ENCODE data around the gene NPAS2. TPM values are rescaled to one million over a fixed set of nuclear protein-coding genes. Genes with fewer than 3 reads are reported as not detected.

The NPAS2 gene
- polyA plus RNA-seq, 3 donors from 2014 or later: not detected

DNA sequence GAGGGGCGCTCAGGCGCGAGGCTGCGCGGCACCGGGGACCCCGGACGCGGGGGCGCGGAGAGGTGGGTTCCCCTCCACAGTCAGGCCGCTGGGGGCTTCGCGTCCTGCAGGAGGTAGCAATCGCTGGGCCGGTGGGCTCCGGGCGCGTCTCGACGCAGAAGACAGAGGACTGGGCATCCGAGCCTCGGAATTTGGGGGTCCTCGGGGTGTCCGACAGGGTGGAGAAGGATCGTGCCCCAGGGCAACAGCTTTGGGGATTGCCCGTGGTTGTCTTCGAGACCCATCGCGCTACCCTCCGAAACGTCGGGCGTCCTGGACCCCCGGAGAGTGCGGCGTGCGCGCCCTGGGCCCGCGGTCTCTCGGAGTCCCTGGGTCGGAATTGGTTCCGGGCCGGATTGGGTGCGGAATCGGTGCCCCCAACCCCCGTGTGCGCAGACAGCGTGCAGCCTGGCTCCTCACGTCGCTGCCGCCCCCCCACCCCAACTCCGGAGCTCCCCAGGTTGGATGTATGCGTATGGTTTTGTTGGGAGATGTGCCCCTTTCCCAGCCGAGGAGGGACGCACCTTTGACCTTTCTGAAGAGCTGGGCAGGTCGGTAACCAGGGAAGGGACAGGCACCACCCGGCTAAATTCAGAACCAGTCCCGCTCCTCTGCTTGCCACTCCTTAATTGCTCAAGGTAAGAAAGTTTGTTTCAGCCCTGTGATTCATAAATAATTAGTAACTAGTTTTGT lies 750 bp downstream of the NPAS2 start:
- H3K27me3 Mint-ChIP-seq (ENCODE audit: low read depth in 3 of 3): peaks cover 5 to 11% (median 8%) of the 10 kb centered on the region in 3 donors
- no peaks in the 10 kb centered on the region for H3K4me1 Mint-ChIP-seq
- H3K27ac Mint-ChIP-seq: no peak overlapping the region
- no peaks in the 10 kb centered on the region for H3K36me3 Mint-ChIP-seq
- H3K9me3 Mint-ChIP-seq: peaks cover 0 to 2% (median 0%) of the 10 kb centered on the region in 6 donors
- DNase-seq: no peak
- H3K4me3 Mint-ChIP-seq: no peak overlapping the region

DNA sequence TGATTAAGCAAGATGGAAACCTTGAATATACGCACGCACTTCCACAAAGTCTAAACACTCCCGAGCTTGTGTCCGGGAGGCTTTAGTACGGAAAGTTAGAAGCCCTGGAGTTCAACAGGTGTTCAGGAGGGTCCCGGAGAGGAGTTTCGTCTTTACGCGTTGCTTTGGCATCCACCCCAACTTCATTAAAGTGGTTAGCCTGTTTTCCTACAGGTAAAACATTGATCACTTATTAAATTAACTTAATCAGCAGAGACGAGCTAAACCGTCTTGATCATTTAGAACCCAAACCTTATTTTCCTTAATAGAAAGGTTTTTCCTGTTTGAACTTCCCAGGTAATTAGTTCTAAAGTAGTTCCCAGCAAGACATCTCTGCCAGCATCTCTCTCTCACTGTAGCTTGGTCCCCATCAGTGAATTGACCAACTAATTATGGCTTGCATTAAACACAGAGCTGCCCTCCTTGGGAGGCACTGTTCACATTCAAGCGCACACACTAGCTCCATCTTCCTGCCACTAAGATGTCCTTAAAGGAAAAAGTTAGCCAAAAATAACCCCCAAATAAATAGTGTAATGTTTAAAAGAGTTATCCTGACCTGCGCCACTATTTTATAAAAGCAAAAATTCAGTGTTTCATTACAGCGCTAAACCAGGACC lies 1.4 kb downstream of the NPAS2 start:
- no peak for DNase-seq
- Mint-ChIP-seq H3K9me3 (peaks cover 0 to 2% (median 0%) of the 10 kb centered on the region in 6 donors), H3K36me3 (no peaks in the 10 kb centered on the region), H3K4me3 (peak overlapping the region in 1 of 5 donors; percentile 37), H3K27ac (no peak overlapping the region), H3K27me3 (ENCODE audit: low read depth in 3 of 3) (peaks cover 5 to 9% (median 8%) of the 10 kb centered on the region in 3 donors), H3K4me1 (no peaks in the 10 kb centered on the region)

DNA sequence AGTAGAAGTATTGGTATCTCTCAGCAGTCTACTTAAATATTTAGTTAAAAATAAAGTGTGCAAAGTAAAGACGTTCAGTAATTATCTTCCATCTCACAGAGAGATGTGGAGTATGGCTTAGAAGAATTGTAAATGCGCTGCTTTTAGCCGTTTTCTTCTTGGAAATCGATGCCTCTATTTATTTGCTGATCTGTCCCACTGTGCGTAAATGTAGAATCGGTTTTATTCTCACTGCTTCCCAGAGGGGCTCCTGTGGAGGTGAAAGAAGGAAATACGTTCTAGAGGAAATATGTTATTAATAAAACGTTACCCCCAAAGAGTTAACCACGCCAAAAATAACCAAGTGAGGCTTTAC lies 1.9 kb downstream of the NPAS2 start:
- H3K4me3 Mint-ChIP-seq: no peak overlapping the region
- no peaks in the 10 kb centered on the region for H3K36me3 Mint-ChIP-seq
- no peak for DNase-seq
- no peaks in the 10 kb centered on the region for H3K4me1 Mint-ChIP-seq
- H3K9me3 Mint-ChIP-seq: peaks cover 0 to 2% (median 0%) of the 10 kb centered on the region in 6 donors
- peaks cover 5 to 9% (median 6%) of the 10 kb centered on the region in 3 donors for H3K27me3 Mint-ChIP-seq (ENCODE audit: low read depth in 3 of 3)
- no peak overlapping the region for H3K27ac Mint-ChIP-seq

DNA sequence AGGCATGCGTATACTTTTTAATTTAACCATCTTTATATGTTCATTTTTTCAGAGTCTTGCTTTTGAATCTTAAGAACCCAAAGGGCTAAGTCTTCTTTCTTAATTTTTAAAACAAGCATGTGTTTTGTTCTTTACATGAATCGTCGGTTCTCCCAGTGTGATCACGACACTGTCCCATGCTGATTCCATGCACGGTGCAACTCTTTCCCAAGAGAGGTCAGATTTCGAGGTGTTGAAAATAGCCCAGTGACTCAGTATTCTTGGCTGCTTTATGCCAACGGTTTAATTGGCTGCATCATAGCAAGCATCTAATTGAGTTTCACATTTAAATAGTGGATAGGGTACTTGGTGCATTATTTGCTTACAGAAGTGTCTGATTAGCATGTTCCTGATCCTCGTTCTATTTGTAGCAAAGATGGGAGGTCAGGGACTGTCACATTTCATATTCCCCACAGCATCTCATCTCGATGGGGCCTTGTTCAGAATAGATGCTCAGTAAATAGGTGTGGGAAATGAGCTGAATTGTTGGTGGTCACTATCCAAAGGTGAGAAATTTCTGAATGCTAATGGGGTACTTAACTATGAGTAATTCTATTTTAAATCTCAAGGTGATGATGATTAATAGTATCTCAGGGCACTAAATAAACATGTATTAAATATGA lies 2.8 kb downstream of the NPAS2 start:
- no peak for DNase-seq
- Mint-ChIP-seq H3K27me3 (ENCODE audit: low read depth in 3 of 3) (peaks cover 3 to 7% (median 5%) of the 10 kb centered on the region in 3 donors), H3K4me3 (no peak overlapping the region)

DNA sequence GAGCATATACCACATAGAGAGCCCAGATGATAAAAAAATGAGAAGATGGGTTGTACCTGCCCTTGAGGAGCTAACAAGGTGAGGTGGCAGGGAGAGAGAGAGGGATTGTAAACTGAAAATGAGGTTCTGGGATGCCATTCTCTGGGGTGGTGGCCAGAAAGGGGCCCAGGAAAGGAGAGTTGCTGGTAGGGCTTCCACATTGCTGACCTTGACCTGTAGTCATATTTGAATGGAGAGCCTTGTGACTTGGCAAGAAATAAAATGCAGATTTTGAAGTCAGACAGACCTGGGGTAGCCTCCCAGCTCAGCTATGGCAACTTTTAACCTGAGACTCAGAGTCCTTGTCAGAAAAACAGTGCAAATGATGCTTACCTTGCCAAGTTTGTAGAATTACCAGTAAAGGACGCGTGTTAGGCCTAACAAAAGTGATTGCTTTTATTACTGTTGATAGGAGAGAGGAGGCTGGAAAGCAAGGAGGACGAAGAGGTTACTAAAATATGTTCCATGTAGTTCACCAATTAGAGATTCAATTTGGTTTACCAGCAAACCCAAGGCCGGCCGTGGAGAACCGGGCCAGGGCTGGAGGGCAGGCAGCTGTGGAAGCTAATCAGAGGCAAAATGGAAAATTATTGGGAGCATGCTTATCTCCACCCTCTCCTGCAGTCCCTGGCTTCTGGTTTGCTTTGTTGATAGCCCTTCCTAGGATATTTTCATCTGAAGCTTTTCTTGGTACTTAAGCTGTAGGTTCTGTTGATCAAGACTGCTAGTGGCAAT lies 3.9 kb downstream of the NPAS2 start:
- Mint-ChIP-seq H3K36me3 (no peaks in the 10 kb centered on the region), H3K4me1 (no peaks in the 10 kb centered on the region), H3K27me3 (ENCODE audit: low read depth in 3 of 3) (peaks cover 3 to 7% (median 4%) of the 10 kb centered on the region in 3 donors), H3K27ac (no peak overlapping the region), H3K4me3 (no peak overlapping the region), H3K9me3 (peaks cover 0 to 3% (median 0%) of the 10 kb centered on the region in 6 donors)
- no peak for DNase-seq

More for the DNA sequence above, 2.8 kb downstream of the NPAS2 start:
- no peaks in the 10 kb centered on the region for H3K36me3 Mint-ChIP-seq
- no peaks in the 10 kb centered on the region for H3K9me3 Mint-ChIP-seq
- H3K4me1 Mint-ChIP-seq: no peaks in the 10 kb centered on the region
- no peak overlapping the region for H3K27ac Mint-ChIP-seq

GRCh38 chr2:100824842-100825241 lies 4.9 kb downstream of the NPAS2 start:
- no peaks in the 10 kb centered on the region for H3K4me1 Mint-ChIP-seq
- peaks cover 3 to 7% (median 5%) of the 10 kb centered on the region in 3 donors for H3K27me3 Mint-ChIP-seq (ENCODE audit: low read depth in 3 of 3)
- no peak for DNase-seq
- no peak overlapping the region for H3K4me3 Mint-ChIP-seq
- H3K27ac Mint-ChIP-seq: no peak overlapping the region
- H3K36me3 Mint-ChIP-seq: no peaks in the 10 kb centered on the region
- H3K9me3 Mint-ChIP-seq: peaks cover 0 to 3% (median 0%) of the 10 kb centered on the region in 6 donors

- H3K27ac Mint-ChIP-seq: no peak overlapping the region
- peaks cover 0 to 3% (median 0%) of the 10 kb centered on the region in 6 donors for H3K9me3 Mint-ChIP-seq
- H3K27me3 Mint-ChIP-seq (ENCODE audit: low read depth in 3 of 3): peaks cover 0 to 3% (median 2%) of the 10 kb centered on the region in 3 donors
- no peaks in the 10 kb centered on the region for H3K36me3 Mint-ChIP-seq
- no peak for DNase-seq
- H3K4me1 Mint-ChIP-seq: no peaks in the 10 kb centered on the region
- no peak overlapping the region for H3K4me3 Mint-ChIP-seq
Observed at GRCh38 chr2:100826494-100826893, 6.6 kb downstream of the NPAS2 start.

DNA sequence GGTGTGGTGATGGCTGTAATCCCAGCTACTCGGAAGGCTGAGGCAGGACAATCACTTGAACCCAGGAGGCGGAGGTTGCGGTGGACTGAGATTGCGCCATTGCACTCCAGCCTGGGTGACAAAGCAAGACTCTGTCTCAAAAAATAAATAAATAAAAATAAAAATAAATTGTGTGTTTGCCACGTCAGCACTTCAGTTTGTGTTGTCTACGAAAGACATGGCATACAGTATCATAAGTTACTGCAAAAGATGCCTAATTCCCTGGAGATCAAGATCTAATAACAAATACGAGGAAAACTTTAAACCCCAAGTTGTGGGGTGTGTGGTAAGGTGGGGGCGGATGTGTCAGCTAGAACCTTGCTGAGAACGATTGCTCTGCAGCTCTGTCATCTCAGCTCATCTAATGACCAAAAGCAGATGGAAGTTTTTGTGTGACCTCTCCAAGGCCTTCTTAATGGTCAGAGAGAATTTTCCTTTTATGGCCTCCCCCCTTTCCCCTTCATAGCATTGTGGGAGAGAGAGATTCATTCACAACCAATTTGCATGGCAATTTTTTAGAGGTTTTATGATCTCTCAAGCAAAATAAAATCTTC lies 11.3 kb downstream of the NPAS2 start:
- no peaks in the 10 kb centered on the region for H3K36me3 Mint-ChIP-seq
- DNase-seq: no peak
- peaks cover 0 to 3% (median 0%) of the 10 kb centered on the region in 6 donors for H3K9me3 Mint-ChIP-seq
- H3K27me3 Mint-ChIP-seq (ENCODE audit: low read depth in 3 of 3): peaks cover 2 to 5% (median 2%) of the 10 kb centered on the region in 3 donors
- no peak overlapping the region for H3K4me3 Mint-ChIP-seq
- H3K27ac Mint-ChIP-seq: no peak overlapping the region
- H3K4me1 Mint-ChIP-seq: no peaks in the 10 kb centered on the region

GRCh38 chr2:100831831-100832230 lies 11.9 kb downstream of the NPAS2 start:
- Mint-ChIP-seq H3K9me3 (peaks cover 0 to 3% (median 0%) of the 10 kb centered on the region in 6 donors), H3K27ac (no peak overlapping the region), H3K4me1 (no peaks in the 10 kb centered on the region), H3K36me3 (no peaks in the 10 kb centered on the region), H3K27me3 (ENCODE audit: low read depth in 3 of 3) (peaks cover 2 to 5% (median 3%) of the 10 kb centered on the region in 3 donors), H3K4me3 (no peak overlapping the region)
- no peak for DNase-seq

DNA sequence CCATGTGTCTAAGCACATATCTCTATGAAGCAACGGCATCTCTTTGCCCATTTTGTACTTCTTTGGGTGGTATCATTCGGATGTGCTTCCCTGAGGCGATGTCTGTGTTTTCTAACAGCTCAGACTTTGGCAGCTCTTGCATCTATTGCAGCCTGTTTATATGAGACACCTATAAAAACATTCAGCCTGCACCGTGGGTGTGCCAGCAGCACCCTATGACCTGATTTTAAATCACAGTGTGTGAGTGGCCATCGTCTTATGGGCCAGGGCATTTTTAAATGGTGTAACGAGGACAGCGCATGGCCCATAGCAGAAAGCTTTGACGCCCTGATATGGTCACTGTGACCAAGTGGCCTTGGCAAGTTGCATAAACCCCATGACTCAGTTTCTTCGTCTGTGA lies 12.9 kb downstream of the NPAS2 start:
- H3K27ac Mint-ChIP-seq: no peak overlapping the region
- no peak overlapping the region for H3K4me3 Mint-ChIP-seq
- DNase-seq: no peak
- peaks cover 0 to 3% (median 0%) of the 10 kb centered on the region in 6 donors for H3K9me3 Mint-ChIP-seq
- no peaks in the 10 kb centered on the region for H3K4me1 Mint-ChIP-seq
- no peaks in the 10 kb centered on the region for H3K36me3 Mint-ChIP-seq
- peaks cover 2 to 3% (median 3%) of the 10 kb centered on the region in 3 donors for H3K27me3 Mint-ChIP-seq (ENCODE audit: low read depth in 3 of 3)

DNA sequence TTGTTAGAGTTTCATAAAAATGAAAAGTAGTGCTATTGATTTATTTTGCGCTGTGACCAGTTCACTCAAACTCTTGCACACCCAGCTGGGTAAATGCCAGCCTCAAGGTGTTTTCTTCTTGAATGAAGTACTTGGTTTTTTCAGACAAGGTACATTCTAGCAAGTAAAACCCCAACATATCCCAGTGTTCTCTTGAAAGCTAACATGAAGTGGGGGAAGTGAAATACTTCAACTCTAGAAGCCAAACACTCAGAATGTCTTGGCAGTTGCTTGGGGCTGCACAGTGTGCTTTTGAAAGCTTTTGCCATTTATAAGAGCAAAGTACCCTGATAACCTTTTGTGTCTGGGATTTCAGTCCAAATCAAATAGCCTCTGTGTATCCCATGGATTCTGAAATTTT lies 13.4 kb downstream of the NPAS2 start:
- H3K36me3 Mint-ChIP-seq: no peaks in the 10 kb centered on the region
- H3K4me3 Mint-ChIP-seq: no peak overlapping the region
- peaks cover 2 to 3% (median 3%) of the 10 kb centered on the region in 3 donors for H3K27me3 Mint-ChIP-seq (ENCODE audit: low read depth in 3 of 3)
- no peak overlapping the region for H3K27ac Mint-ChIP-seq
- no peaks in the 10 kb centered on the region for H3K4me1 Mint-ChIP-seq
- no peaks in the 10 kb centered on the region for H3K9me3 Mint-ChIP-seq
- no peak for DNase-seq

- no peaks in the 10 kb centered on the region for H3K4me1 Mint-ChIP-seq
- H3K27ac Mint-ChIP-seq: no peak overlapping the region
- H3K36me3 Mint-ChIP-seq: no peaks in the 10 kb centered on the region
- no peaks in the 10 kb centered on the region for H3K9me3 Mint-ChIP-seq
- peaks cover 2 to 3% (median 3%) of the 10 kb centered on the region in 3 donors for H3K27me3 Mint-ChIP-seq (ENCODE audit: low read depth in 3 of 3)
- no peak overlapping the region for H3K4me3 Mint-ChIP-seq
- no peak for DNase-seq
Observed at GRCh38 chr2:100834221-100834620, 14.3 kb downstream of the NPAS2 start.

GRCh38 chr2:100835006-100835659 lies 15.2 kb downstream of the NPAS2 start:
- no peak for DNase-seq
- Mint-ChIP-seq H3K36me3 (no peaks in the 10 kb centered on the region), H3K27me3 (ENCODE audit: low read depth in 3 of 3) (peaks cover 0 to 3% (median 3%) of the 10 kb centered on the region in 3 donors), H3K4me1 (no peaks in the 10 kb centered on the region), H3K9me3 (no peaks in the 10 kb centered on the region), H3K27ac (no peak overlapping the region), H3K4me3 (no peak overlapping the region)
